8988T (cell line): ENCODE data around the gene CATSPERE.
"Not testable (repeated sequence)": the region's sequence is repeated elsewhere in the genome, so short reads cannot be mapped to it uniquely, and the experiment has no call there.

Experiments
- DNase-seq: peaks from one replicate; pipeline ENCODE4 v3.0.0; 2011

CATSPERE gene

DNA sequence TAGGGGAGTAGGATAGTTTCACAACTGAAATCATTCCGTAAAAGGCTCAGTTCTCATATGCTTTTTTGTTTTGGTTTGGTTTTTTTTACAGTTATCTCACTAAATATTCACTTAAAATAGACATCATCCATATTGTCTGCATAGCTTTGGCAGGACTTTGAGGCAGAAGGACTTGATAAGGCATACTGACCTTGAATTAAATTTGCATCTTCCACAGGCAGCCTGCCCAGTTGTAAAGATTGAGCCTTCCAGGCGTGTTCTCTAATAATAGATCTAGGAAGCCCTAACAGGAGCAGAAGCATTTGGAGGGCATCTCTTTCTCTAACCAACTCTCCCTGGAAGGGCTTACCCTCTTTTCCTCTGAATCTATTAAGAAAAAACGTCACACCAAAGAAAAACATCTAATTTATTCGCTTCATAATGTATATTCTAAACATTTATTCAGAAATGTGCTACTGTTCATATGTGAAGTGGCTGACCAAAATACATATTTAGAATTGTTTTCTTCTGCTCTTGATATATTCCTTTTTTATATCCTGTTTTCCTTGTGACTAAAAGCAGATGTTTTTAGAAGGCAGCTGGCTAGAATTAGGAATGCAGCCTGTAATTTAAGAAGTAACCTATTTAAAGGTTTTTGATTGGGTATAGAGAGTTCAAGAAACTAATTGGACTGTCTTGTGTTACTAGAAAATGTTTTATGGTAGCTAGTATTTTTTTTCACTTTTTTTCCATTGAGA, 212.0 kb downstream of the CATSPERE start:
- DNase-seq, result no peak

GRCh38 chr1:244674446-244674845, 213.4 kb downstream of the CATSPERE start:
- no peak for DNase-seq

- DNase-seq, result no peak
Measured at GRCh38 chr1:244675167-244675566, 214.1 kb downstream of the CATSPERE start.

DNA sequence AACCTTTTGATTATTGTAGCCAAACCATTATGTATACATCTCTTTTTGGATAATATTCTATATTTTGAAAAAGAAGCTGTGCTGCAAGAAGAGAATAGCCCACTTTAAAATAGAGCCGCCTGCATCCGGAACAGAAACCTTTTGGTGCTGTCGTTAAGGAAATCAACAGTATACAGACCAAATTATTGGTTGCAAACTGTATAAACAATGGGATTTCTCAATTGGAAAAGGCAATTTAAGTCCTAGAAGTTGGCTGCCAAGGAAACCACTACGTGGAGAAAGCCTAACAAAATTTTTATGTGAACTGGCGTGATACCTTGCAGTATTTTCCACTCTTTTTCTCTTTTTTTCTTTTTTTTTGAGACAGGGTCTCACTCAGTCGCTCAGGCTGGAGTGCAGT, 217.6 kb downstream of the CATSPERE start:
- DNase-seq, result no peak

- DNase-seq, result no peak
Measured at GRCh38 chr1:244680667-244681066, 219.6 kb downstream of the CATSPERE start.

GRCh38 chr1:244682087-244682486, 221.0 kb downstream of the CATSPERE start:
- DNase-seq, result not testable (repeated sequence)
